GM19043 (cell line): Measurements from ENCODE around the gene TARS3.

Experiments used
- ATAC-seq: cut with Tn5 transposase; IDR thresholded peaks from one replicate; pipeline ENCODE4 v1.9.1; 2021; ENCODE audit warnings: low read depth; ENCODE audit not compliant: unreplicated experiment

The TARS3 gene

GRCh38 chr15:101611007-101611406, 113.3 kb downstream of the TARS3 start:
- no peak for ATAC-seq

GRCh38 chr15:101610611-101611000, 113.7 kb downstream of the TARS3 start:
- ATAC-seq, result no peak

GRCh38 chr15:101609742-101610610, 114.3 kb downstream of the TARS3 start:
- ATAC-seq, result no peak

- no peak for ATAC-seq
These were observed 116.1 kb downstream of the TARS3 start for GRCh38 chr15:101608201-101608600.

GRCh38 chr15:101607108-101607507, 117.2 kb downstream of the TARS3 start:
- no peak for ATAC-seq

- ATAC-seq, result no peak
These were observed 120.0 kb downstream of the TARS3 start for GRCh38 chr15:101604124-101604874.
